ENCODE measurements around the gene MSL2.
"Not testable (repeated sequence)": the region's sequence is repeated elsewhere in the genome, so short reads cannot be mapped to it uniquely, and the experiment has no call there.

The MSL2 gene

DNA sequence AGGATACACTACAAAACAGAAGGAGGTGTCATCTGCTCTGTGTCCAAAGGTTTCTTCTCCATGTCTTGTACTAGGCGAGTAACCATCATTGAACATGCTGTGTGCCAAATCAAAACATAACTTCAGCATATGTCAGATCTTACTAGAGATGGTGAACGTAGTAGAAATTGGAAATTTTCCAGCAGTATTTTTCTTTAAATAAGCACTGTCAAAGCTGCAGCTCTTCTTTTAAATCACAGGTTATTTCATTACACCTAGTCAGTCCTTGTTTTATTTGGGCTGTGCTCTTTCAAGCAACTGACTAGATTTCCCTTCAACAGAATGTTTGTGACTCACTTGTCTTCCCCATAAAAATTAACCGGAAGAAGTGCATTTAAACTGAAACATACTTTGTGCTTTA lies 46.5 kb downstream of the MSL2 start:
- Histone ChIP-seq H2AFZ (ENCODE audit: low read depth, low read length, severe bottlenecking) (no peak overlapping the region), H3K4me2 (ENCODE audit: low read depth, low read length, poor library complexity, severe bottlenecking) (no peak overlapping the region), H3K36me3 (ENCODE audit: low read length) (peaks cover 27% of the 10 kb centered on the region), H3K9me2 (replicated peaks; ENCODE audit: insufficient read depth, low read length) (no peaks in the 10 kb centered on the region), H3K79me2 (ENCODE audit: insufficient read depth, low read length) (peaks cover 67% of the 10 kb centered on the region), H3K9me3 (ENCODE audit: insufficient read depth, low read length) (no peaks in the 10 kb centered on the region), H3F3A (ENCODE audit: insufficient read depth) (peaks cover 14% of the 10 kb centered on the region), H3K27me3 (ENCODE audit: low read length) (no peaks in the 10 kb centered on the region), H3K4me3 (ENCODE audit: insufficient read depth, low read length, poor library complexity, severe bottlenecking) (no peak overlapping the region), H3K27ac (ENCODE audit: low read depth, low read length) (no peak overlapping the region), H3K9ac (ENCODE audit: low read length) (no peak overlapping the region), H4K20me1 (ENCODE audit: low read depth, low read length) (peaks cover 33% of the 10 kb centered on the region)
- TF ChIP-seq, protein P1, sequence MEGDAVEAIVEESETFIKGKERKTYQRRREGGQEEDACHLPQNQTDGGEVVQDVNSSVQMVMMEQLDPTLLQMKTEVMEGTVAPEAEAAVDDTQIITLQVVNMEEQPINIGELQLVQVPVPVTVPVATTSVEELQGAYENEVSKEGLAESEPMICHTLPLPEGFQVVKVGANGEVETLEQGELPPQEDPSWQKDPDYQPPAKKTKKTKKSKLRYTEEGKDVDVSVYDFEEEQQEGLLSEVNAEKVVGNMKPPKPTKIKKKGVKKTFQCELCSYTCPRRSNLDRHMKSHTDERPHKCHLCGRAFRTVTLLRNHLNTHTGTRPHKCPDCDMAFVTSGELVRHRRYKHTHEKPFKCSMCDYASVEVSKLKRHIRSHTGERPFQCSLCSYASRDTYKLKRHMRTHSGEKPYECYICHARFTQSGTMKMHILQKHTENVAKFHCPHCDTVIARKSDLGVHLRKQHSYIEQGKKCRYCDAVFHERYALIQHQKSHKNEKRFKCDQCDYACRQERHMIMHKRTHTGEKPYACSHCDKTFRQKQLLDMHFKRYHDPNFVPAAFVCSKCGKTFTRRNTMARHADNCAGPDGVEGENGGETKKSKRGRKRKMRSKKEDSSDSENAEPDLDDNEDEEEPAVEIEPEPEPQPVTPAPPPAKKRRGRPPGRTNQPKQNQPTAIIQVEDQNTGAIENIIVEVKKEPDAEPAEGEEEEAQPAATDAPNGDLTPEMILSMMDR (IDR thresholded peaks at IDR 0.05; ENCODE audit: insufficient read depth, low read length, poor library complexity, severe bottlenecking): no peak
- no peak for TF ChIP-seq EZH2phosphoT487 (conservative IDR thresholded peaks at IDR 0.05; ENCODE audit: low read length)

DNA sequence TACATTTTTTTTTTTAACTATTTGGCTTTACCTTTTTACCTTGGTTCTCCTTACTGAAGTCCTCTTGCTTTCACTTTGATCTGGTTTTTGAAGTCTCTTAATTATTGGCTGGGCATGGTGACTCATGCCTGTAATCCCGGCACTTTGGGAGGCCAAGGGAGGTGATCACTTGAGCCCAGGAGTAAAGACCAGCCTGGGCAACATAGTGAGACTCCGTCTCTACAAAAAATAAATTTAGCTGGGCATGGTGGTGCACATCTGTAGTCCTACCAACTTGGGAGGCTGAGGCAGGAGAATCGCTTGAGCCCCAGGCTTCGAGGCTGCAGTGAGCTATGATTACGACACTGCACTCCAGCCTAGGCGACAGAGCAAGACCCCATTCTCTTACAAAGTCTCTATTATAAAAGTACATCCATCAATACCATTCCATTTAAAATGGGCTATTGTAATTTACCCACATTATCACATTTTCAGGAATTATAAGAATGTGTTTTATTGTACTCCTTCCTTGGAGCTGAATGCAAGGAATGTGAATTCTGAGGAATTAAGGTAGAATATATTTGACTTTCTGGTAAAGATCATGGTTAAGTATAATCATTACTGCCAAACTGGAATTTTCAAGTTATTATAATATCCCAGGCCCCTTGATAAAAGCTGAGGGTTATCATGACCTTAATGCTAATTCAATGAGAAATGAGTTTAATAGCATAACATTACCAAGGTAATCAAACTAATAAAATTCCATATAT lies 49.0 kb downstream of the MSL2 start:
- no peaks in the 10 kb centered on the region for H3K9me2 ChIP-seq (replicated peaks; ENCODE audit: insufficient read depth, low read length)
- no peaks in the 10 kb centered on the region for H3K9me3 ChIP-seq (ENCODE audit: insufficient read depth, low read length)
- H4K20me1 ChIP-seq (ENCODE audit: low read depth, low read length): peaks cover 19% of the 10 kb centered on the region
- H3F3A ChIP-seq (ENCODE audit: insufficient read depth): peaks cover 19% of the 10 kb centered on the region
- TF ChIP-seq, protein P1 (IDR thresholded peaks at IDR 0.05; ENCODE audit: insufficient read depth, low read length, poor library complexity, severe bottlenecking): no peak
- TF ChIP-seq EZH2phosphoT487 (conservative IDR thresholded peaks at IDR 0.05; ENCODE audit: low read length): no peak
- H3K79me2 ChIP-seq (ENCODE audit: insufficient read depth, low read length): peaks cover 42% of the 10 kb centered on the region
- H3K27me3 ChIP-seq (ENCODE audit: low read length): no peaks in the 10 kb centered on the region
- no peak overlapping the region for H2AFZ ChIP-seq (ENCODE audit: low read depth, low read length, severe bottlenecking)
- H3K4me2 ChIP-seq (ENCODE audit: low read depth, low read length, poor library complexity, severe bottlenecking): no peak overlapping the region
- H3K4me3 ChIP-seq (ENCODE audit: insufficient read depth, low read length, poor library complexity, severe bottlenecking): no peak overlapping the region
- H3K27ac ChIP-seq (ENCODE audit: low read depth, low read length): no peak overlapping the region
- no peak overlapping the region for H3K9ac ChIP-seq (ENCODE audit: low read length)
- H3K36me3 ChIP-seq (ENCODE audit: low read length): peaks cover 21% of the 10 kb centered on the region

DNA sequence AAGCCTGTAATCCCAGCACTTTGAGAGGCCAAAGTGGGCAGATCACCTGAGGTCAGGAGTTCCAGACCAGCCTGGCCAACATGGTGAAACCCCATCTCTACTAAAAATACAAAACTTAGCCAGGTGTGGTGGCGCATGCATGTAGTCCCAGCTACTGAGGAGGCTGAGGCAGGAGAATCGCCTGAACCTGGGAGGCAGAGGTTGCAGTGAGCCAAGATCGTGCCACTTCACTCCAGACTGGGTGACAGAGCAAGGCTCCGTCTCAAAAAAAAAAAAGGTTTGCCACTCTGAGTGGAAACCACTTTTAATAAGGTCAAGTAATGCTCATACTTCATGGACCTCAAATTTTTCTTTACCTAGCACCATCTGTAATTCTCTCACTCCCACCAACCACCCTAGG lies 51.7 kb downstream of the MSL2 start:
- not testable (repeated sequence) for H3K9me3 ChIP-seq (ENCODE audit: insufficient read depth, low read length); H3K4me2 ChIP-seq (ENCODE audit: low read depth, low read length, poor library complexity, severe bottlenecking); H3K27me3 ChIP-seq (ENCODE audit: low read length); H3K9me2 ChIP-seq (replicated peaks; ENCODE audit: insufficient read depth, low read length); H3K9ac ChIP-seq (ENCODE audit: low read length); H2AFZ ChIP-seq (ENCODE audit: low read depth, low read length, severe bottlenecking); H3K27ac ChIP-seq (ENCODE audit: low read depth, low read length); H3K4me3 ChIP-seq (ENCODE audit: insufficient read depth, low read length, poor library complexity, severe bottlenecking)
- Histone ChIP-seq H3K36me3 (ENCODE audit: low read length) (peaks cover 11% of the 10 kb centered on the region; the same call in 1 of the 2 replicates), H3K79me2 (ENCODE audit: insufficient read depth, low read length) (peaks cover 15% of the 10 kb centered on the region), H3F3A (ENCODE audit: insufficient read depth) (peaks cover 21% of the 10 kb centered on the region; the same call in 1 of the 2 replicates), H4K20me1 (ENCODE audit: low read depth, low read length) (peaks cover 10% of the 10 kb centered on the region)

DNA sequence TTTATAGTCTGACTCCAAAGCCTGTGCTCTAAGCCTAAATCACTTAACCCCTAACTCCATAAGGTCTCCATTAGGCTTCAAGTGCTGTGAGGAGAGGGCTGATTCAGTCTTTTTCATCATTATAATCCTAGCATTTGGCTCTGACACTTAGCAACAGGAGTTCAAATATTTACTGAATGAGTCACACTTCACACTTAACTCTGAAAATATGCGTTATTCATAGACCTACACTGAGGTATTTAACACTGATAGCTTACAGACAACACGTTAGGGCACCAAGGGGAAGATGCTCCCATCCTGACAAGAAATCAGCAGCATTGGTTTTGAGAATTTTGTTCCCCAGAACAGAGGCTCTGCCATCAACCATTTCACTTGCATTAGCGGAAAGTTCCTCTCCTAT lies 53.5 kb downstream of the MSL2 start:
- H3K9ac ChIP-seq (ENCODE audit: low read length): no peak overlapping the region
- H3K36me3 ChIP-seq (ENCODE audit: low read length): no peaks in the 10 kb centered on the region
- H3K4me2 ChIP-seq (ENCODE audit: low read depth, low read length, poor library complexity, severe bottlenecking): no peak overlapping the region
- no peaks in the 10 kb centered on the region for H4K20me1 ChIP-seq (ENCODE audit: low read depth, low read length)
- no peak overlapping the region for H3K27ac ChIP-seq (ENCODE audit: low read depth, low read length)
- H3K79me2 ChIP-seq (ENCODE audit: insufficient read depth, low read length): peaks cover 4% of the 10 kb centered on the region; the same call in 1 of the 2 replicates
- TF ChIP-seq, protein P1 (IDR thresholded peaks at IDR 0.05; ENCODE audit: insufficient read depth, low read length, poor library complexity, severe bottlenecking): no peak
- TF ChIP-seq EZH2phosphoT487 (conservative IDR thresholded peaks at IDR 0.05; ENCODE audit: low read length): no peak
- H3F3A ChIP-seq (ENCODE audit: insufficient read depth): peaks cover 21% of the 10 kb centered on the region; the same call in 1 of the 2 replicates
- no peak overlapping the region for H2AFZ ChIP-seq (ENCODE audit: low read depth, low read length, severe bottlenecking)
- no peak overlapping the region for H3K4me3 ChIP-seq (ENCODE audit: insufficient read depth, low read length, poor library complexity, severe bottlenecking)
- no peaks in the 10 kb centered on the region for H3K9me3 ChIP-seq (ENCODE audit: insufficient read depth, low read length)
- no peaks in the 10 kb centered on the region for H3K9me2 ChIP-seq (replicated peaks; ENCODE audit: insufficient read depth, low read length)
- H3K27me3 ChIP-seq (ENCODE audit: low read length): no peaks in the 10 kb centered on the region
